BLaER1 treated with 17β-estradiol and CSF1 and Interleukin-3, amounts not matched to agents 10 nM and 100 nM (cell line): ENCODE measurements around the gene MSANTD7.
"Not testable (repeated sequence)": the region's sequence is repeated elsewhere in the genome, so short reads cannot be mapped to it uniquely, and the experiment has no call there.

Source experiments
- H3K27ac ChIP-seq, 11 experiments: shearing (Covaris generic); formaldehyde crosslinking; 2 replicates each; pipeline ENCODE4 v1.8.1; 2022
- H3K27me3 ChIP-seq, 11 experiments: shearing (Covaris generic); formaldehyde crosslinking; 2 replicates each; pipeline ENCODE4 v1.8.1; 2022
- H3K36me3 ChIP-seq, 11 experiments: shearing (Covaris generic); formaldehyde crosslinking; 2 replicates each; pipeline ENCODE4 v1.8.1; 2022
- H3K4me1 ChIP-seq, 10 experiments: shearing (Covaris generic); formaldehyde crosslinking; 2 replicates each; pipeline ENCODE4 v1.8.1; 2022
- H3K4me2 ChIP-seq, 11 experiments: shearing (Covaris generic); formaldehyde crosslinking; 2 replicates each; pipeline ENCODE4 v1.8.1; 2022
- H3K4me3 ChIP-seq, 10 experiments: shearing (Covaris generic); formaldehyde crosslinking; 2 replicates each; pipeline ENCODE4 v1.8.1; 2022
- H3K9ac ChIP-seq, 11 experiments: shearing (Covaris generic); formaldehyde crosslinking; 2 replicates each; pipeline ENCODE4 v1.8.1; 2022
- H3K9me3 ChIP-seq, 11 experiments: shearing (Covaris generic); formaldehyde crosslinking; replicated peaks in 1 of 11; 2 replicates each; pipeline ENCODE4 v1.8.1; 2022
- H4K20me1 ChIP-seq, 11 experiments: shearing (Covaris generic); formaldehyde crosslinking; 2 replicates each; pipeline ENCODE4 v1.8.1; 2022
- Cebpa-rat ChIP-seq, 11 experiments: shearing (Covaris generic); IDR thresholded peaks; 2 replicates each; pipeline ENCODE4 v1.8.1; 2022

The MSANTD7 gene

GRCh38 chr10:14815681-14816080, 22.4 kb upstream of the MSANTD7 start:
- Histone ChIP-seq H3K27ac (no peak overlapping the region), H3K4me2 (no peak overlapping the region; a peak in 1 of 22 replicates), H3K4me1 (peaks cover 6 to 40% (median 11%) of the 10 kb centered on the region in 10 experiments; a peak in 18 of 20 replicates), H3K4me3 (no peak overlapping the region), H3K9ac (no peak overlapping the region), H3K36me3 (no peaks in the 10 kb centered on the region), H4K20me1 (no peaks in the 10 kb centered on the region), H3K27me3 (no peaks in the 10 kb centered on the region), H3K9me3 (peaks cover 0 to 16% (median 6%) of the 10 kb centered on the region in 11 experiments; a peak in 13 of 22 replicates)
- TF ChIP-seq Cebpa-rat (IDR thresholded peaks at IDR 0.05), result no peak

GRCh38 chr10:14816717-14817116, 21.4 kb upstream of the MSANTD7 start:
- H3K27ac ChIP-seq, H3K4me2 ChIP-seq, H3K9ac ChIP-seq, H3K27me3 ChIP-seq, H3K36me3 ChIP-seq, H4K20me1 ChIP-seq, H3K4me3 ChIP-seq: not testable (repeated sequence)
- Histone ChIP-seq H3K4me1 (peaks cover 6 to 42% (median 15%) of the 10 kb centered on the region in 10 experiments; a peak in 18 of 20 replicates), H3K9me3 (peaks cover 3 to 23% (median 9%) of the 10 kb centered on the region in 11 experiments; a peak in 13 of 22 replicates)

- no peaks in the 10 kb centered on the region for H3K36me3 ChIP-seq
- no peak overlapping the region for H3K9ac ChIP-seq
- H3K27ac ChIP-seq, result peak overlapping the region in 2 of 11 experiments; percentile 24 to 35; a peak in 2 of 22 replicates
- peaks cover 3 to 33% (median 17%) of the 10 kb centered on the region in 10 experiments; a peak in 17 of 20 replicates for H3K4me1 ChIP-seq
- no peak overlapping the region for H3K4me3 ChIP-seq
- H3K27me3 ChIP-seq, result no peaks in the 10 kb centered on the region
- no peak for TF ChIP-seq Cebpa-rat (IDR thresholded peaks at IDR 0.05)
- H3K9me3 ChIP-seq, result peaks cover 0 to 16% (median 4%) of the 10 kb centered on the region in 11 experiments; a peak in 6 of 22 replicates
- no peaks in the 10 kb centered on the region for H4K20me1 ChIP-seq
- peak overlapping the region in 5 of 11 experiments; percentile 2 to 56 (median 12); a peak in 4 of 22 replicates for H3K4me2 ChIP-seq
These were observed 17.9 kb upstream of the MSANTD7 start for GRCh38 chr10:14820010-14820774.

GRCh38 chr10:14820775-14821154, 17.3 kb upstream of the MSANTD7 start:
- Histone ChIP-seq H4K20me1 (no peaks in the 10 kb centered on the region), H3K27me3 (no peaks in the 10 kb centered on the region), H3K9me3 (peaks cover 0 to 16% (median 4%) of the 10 kb centered on the region in 11 experiments; a peak in 6 of 22 replicates), H3K9ac (no peak overlapping the region), H3K4me2 (peak overlapping the region in 8 of 11 experiments; percentile 2 to 56 (median 12); a peak in 4 of 22 replicates), H3K4me1 (peaks cover 3 to 29% (median 17%) of the 10 kb centered on the region in 10 experiments; a peak in 17 of 20 replicates), H3K27ac (peak overlapping the region in 2 of 11 experiments; percentile 24 to 35; a peak in 2 of 22 replicates), H3K4me3 (no peak overlapping the region), H3K36me3 (no peaks in the 10 kb centered on the region)
- TF ChIP-seq Cebpa-rat (IDR thresholded peaks at IDR 0.05), result no peak

- Histone ChIP-seq H3K4me3 (no peak overlapping the region), H3K4me1 (peaks cover 10 to 37% (median 19%) of the 10 kb centered on the region in 10 experiments; a peak in 18 of 20 replicates), H3K9me3 (peaks cover 0 to 13% (median 4%) of the 10 kb centered on the region in 11 experiments; a peak in 6 of 22 replicates), H4K20me1 (peaks cover 0 to 5% (median 0%) of the 10 kb centered on the region in 11 experiments; a peak in 2 of 22 replicates), H3K4me2 (peak overlapping the region in 5 of 11 experiments; percentile 5 to 13 (median 11); a peak in 4 of 22 replicates), H3K9ac (peak overlapping the region in 2 of 11 experiments; percentile 7 to 28; a peak in 2 of 22 replicates), H3K36me3 (no peaks in the 10 kb centered on the region), H3K27me3 (no peaks in the 10 kb centered on the region), H3K27ac (peak overlapping the region in 3 of 11 experiments; percentile 33 to 50 (median 39); a peak in 4 of 22 replicates)
- no peak for TF ChIP-seq Cebpa-rat (IDR thresholded peaks at IDR 0.05)
These were observed 16.3 kb upstream of the MSANTD7 start for GRCh38 chr10:14821635-14822375.

- Histone ChIP-seq H3K4me3 (no peak overlapping the region), H4K20me1 (peaks cover 0 to 5% (median 0%) of the 10 kb centered on the region in 11 experiments; a peak in 2 of 22 replicates), H3K9me3 (peaks cover 0 to 13% (median 4%) of the 10 kb centered on the region in 11 experiments; a peak in 6 of 22 replicates), H3K27ac (peak overlapping the region in 7 of 11 experiments; percentile 0 to 55 (median 50); a peak in 12 of 22 replicates), H3K27me3 (no peaks in the 10 kb centered on the region), H3K36me3 (no peaks in the 10 kb centered on the region), H3K9ac (peak overlapping the region in 4 of 11 experiments; percentile 27 to 46 (median 29); a peak in 6 of 22 replicates), H3K4me1 (peaks cover 10 to 41% (median 19%) of the 10 kb centered on the region in 10 experiments; a peak in 18 of 20 replicates), H3K4me2 (peak overlapping the region in 6 of 11 experiments; percentile 2 to 20 (median 12); a peak in 5 of 22 replicates)
- TF ChIP-seq Cebpa-rat (IDR thresholded peaks at IDR 0.05), result no peak
These were observed 15.0 kb upstream of the MSANTD7 start for GRCh38 chr10:14822879-14823755.

- no peak for TF ChIP-seq Cebpa-rat (IDR thresholded peaks at IDR 0.05)
- Histone ChIP-seq H4K20me1 (peaks cover 0 to 5% (median 0%) of the 10 kb centered on the region in 11 experiments; a peak in 2 of 22 replicates), H3K27me3 (no peaks in the 10 kb centered on the region), H3K36me3 (no peaks in the 10 kb centered on the region), H3K4me1 (peaks cover 10 to 41% (median 19%) of the 10 kb centered on the region in 10 experiments; a peak in 18 of 20 replicates), H3K27ac (peak overlapping the region in 3 of 11 experiments; percentile 30 to 55 (median 43); a peak in 3 of 22 replicates), H3K4me2 (no peak overlapping the region), H3K9me3 (peaks cover 0 to 13% (median 4%) of the 10 kb centered on the region in 11 experiments; a peak in 6 of 22 replicates), H3K9ac (no peak overlapping the region), H3K4me3 (no peak overlapping the region)
These were observed 14.1 kb upstream of the MSANTD7 start for GRCh38 chr10:14823966-14824365.
